Fibroblast of skin of right quadriceps (primary cell): ENCODE measurements around the gene CFAP70.
"Not testable (repeated sequence)": the region's sequence is repeated elsewhere in the genome, so short reads cannot be mapped to it uniquely, and the experiment has no call there.

Source experiments
- DNase-seq: peaks from one replicate; pipeline ENCODE4 v3.0.0-alpha.2; 2013

CFAP70 gene

DNA sequence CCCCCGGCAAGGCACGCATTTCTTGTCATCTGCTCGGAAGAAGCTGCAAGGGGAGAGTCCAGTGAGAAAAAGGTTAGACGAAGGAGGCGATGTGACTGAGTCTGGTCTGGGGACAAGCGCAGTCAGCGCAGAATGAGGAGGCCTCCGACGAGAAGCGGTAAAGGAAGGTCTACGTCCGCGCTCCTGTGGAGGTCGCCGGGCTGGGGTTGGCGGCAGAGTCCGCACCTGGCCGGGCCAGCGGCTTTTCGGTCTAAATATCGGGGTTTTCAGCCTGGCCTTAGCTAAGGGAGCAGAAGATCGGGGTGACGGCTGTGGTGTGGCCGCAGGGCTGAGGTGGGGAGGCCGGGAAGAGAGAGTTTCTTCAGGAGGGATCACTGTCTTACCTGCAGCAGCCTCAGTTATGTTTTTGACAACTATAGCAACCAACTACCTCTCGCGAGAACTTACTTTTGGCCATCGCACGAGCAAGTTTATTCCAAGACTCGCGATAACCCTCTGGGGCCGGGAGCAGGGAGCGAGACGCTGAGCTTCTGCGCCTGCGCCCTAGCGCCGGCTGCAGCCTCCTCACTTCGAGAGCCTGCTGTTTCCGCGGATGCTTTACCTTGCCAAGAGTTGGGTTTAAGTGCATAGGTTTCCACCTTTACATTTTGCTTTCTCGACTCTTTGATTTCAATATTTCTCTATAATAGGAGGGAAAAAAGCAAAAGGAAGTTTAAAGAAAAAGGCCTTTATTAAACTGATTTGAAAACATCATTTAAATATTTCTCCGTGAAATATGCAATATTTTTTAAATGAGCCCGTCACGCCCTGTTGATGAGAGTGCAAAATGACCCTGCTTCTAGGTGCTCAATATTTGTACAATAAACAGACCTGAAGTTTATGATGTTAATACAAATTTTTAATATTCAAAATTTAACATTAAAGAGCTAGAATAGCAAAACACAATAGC lies at the start of gene CFAP70:
Gene CFAP70, minus strand, starts transcription at position 534 of the 949 bp plus-strand sequence. CDS start 4,068 bp downstream, outside the sequence.
- peak; percentile 96 for DNase-seq

DNA sequence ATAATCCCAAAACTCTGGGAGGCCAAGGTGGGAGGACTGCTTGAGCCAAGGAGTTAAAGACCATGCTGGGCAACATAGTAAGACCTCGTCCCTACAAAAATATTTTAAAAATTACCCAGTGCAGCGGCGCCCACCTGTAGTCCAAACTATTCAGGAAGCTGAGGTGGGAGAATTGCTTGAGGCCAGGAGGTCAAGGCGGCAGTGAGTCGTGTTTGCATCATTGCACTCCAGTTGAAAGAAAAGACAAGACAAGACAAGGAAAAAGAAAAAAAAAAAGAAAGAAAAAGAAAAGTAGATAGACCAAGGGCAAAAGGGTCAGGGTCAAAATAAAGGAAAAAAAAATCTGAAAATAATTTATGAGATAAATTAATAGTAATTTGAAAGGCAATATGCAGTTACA lies 49.4 kb upstream of the CFAP70 start:
- no peak for DNase-seq

DNA sequence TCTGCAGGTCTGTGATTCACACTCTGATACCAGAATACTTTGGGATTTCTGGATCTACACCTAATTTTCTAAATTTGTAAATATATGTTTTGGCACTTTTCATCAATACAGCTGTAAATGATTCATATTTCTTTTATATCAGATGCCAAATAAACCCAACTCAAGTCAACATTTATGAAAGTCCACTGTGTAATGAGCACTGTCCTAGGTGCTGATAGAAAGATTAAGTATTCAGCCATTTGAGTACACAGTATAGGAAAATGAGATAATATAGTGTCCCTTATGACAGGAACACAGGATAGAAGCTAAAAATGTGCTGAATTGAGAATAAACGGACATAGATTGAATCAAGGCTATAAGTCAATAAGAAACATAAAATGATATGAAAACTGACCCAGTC lies 48.8 kb upstream of the CFAP70 start:
- DNase-seq: no peak

DNA sequence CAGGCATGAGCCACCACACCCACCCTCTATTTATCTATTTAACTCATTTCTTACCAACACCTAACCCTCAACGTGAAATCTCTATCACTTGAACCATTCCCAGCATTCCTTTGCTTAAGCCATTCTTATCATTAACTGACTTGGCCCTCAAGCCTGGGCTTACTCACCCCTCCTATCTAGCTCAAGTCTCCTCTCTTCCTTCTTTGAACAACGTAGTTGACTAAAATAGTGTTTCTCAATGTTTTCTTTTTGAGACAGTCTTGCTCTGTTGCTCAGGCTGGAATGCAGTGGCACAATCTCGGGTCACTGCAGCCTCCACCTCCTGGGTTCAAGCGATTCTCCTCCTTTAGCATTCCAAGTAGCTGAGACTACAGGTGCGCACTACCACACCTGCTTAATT lies 48.2 kb upstream of the CFAP70 start:
- DNase-seq: no peak

DNA sequence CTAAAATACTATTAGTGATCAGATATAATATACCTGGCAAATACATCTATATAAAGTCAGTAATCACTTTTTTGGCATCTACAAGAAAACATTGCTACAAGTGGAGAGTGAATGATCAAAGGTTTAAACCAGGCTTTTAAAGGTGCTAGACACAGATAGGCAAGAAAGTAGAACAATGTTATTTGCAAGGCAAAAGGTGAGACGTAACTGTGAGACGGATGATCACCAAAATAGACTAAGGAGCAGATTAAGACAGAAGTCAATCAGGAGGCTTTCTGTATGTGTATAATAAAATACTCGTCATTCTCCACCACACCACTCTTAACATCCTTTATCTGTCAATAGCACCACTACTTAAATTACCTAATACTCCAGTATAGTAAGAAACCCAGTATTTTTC lies 46.9 kb upstream of the CFAP70 start:
- no peak for DNase-seq

DNA sequence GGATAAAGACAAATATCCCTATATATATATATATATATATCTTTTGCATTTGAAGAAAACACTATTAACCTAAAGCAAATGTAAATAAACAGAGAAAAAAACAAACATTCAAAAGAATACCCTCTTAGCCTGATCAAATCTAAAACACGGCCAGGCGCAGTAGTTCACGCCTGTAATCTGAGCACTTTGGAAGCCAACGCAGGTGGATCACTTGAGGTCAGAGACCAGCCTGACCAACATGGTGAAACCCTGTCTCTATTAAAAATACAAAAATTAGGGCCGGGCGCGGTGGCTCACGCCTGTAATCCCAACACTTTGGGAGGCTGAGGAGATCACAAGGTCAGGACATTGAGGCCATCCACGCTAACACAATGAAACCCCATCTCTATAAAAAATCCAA lies 46.0 kb upstream of the CFAP70 start:
- DNase-seq: no peak

DNA sequence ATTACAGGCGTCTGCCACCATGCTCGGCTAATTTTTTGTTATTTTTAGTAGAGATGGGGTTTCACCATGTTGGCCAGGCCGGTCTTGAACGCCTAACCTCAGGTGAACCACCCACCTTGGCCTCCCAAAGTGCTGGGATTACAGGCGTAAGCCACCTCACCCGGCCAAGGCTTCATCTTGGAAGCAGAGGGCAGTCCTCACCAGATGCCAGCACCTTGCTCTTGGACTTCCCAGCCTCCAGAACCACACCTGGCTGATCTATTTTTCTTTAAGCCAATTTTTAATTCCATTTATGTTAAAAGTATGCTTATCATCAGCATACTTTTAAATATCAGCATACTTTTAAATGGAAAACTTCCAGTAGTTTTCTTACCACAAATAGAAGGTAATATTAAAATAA lies 43.0 kb upstream of the CFAP70 start:
- no peak for DNase-seq

DNA sequence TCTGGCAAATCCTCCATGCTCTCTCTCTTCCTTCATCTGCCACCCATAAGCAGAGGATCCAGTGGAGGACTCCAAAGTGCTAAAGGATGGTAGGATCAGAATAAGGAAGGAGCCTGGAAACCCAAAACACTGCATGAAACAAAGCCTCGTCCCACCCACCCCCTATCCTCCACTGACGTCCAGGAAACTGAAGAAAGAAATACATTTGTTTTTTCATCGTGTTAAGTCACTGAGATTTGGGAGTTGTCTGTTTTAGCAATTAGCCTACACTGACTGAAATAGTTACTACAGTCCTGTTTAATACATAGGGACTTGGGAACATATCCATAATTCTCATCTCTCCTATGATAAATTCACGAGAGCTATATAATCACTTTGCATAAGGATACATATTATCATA lies 40.4 kb upstream of the CFAP70 start:
- no peak for DNase-seq

DNA sequence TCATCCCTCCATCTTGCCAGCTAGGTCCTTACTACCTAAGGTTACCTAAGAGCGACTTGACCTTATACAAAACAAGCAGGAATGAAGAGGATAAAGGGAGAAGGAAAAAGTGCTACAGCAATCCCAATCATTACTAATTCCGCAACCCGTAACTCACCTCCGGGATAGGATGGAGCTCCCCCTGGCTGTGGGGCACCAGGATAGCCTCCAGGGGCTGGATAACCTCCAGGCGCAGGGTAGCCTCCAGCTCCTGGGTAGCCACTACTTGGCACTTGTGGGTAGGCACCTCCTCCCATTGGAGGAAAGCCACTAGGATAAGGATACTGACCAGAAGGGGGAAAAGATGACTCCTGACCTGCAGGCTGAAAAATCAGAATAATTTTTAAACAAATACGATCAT lies 39.4 kb upstream of the CFAP70 start:
- DNase-seq: no peak

DNA sequence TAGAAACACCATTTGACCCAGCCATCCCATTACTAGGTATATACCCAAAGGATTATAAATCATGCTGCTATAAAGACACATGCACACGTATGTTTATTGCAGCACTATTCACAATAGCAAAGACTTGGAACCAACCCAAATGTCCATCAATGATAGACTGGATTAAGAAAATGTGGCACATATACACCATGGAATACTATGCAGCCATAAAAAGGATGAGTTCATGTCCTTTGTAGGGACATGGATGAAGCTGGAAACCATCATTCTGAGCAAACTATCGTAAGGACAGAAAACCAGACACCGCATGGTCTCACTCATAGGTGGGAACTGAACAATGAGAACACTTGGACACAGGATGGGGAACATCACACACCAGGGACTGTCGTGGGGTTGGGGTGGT lies 35.7 kb upstream of the CFAP70 start:
- DNase-seq: not testable (repeated sequence)

DNA sequence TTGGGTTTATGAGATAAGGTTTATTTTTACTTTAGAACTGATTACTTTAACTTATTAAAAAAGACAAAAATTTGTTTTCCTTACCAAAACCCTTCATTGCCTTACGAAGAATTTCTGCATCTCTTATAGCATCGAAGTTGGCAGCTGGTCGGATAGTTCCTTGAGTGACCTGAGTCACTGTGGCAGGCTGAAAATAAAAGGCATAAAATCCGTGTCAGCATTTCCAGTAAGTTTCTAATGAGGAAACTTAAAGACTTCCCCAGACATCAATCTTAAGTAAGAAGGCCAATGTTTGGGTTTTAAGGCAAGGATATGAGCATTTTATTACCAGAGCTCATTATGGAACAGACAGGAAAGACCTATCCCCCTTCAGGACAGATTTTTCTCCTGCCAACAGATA lies 29.6 kb upstream of the CFAP70 start:
- DNase-seq: no peak

DNA sequence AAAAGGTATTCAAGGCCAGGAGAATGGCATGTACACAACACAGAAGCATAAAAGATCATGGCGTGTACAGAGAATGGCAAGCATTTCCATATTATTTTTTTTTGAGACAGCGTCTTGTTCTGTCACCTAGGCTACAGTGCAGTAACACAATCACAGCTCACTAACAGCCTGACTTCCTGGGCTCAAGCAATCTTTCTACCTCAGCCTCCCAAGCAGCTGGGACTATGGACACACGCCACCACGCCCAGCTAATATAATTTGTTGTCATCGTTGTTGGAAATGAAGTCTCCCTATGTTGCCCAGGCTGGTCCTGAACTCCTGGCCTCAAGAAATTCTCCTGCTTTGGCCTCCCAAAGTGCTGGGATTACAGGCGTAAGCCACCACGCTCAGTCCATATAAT lies 27.9 kb upstream of the CFAP70 start:
- DNase-seq: no peak

DNA sequence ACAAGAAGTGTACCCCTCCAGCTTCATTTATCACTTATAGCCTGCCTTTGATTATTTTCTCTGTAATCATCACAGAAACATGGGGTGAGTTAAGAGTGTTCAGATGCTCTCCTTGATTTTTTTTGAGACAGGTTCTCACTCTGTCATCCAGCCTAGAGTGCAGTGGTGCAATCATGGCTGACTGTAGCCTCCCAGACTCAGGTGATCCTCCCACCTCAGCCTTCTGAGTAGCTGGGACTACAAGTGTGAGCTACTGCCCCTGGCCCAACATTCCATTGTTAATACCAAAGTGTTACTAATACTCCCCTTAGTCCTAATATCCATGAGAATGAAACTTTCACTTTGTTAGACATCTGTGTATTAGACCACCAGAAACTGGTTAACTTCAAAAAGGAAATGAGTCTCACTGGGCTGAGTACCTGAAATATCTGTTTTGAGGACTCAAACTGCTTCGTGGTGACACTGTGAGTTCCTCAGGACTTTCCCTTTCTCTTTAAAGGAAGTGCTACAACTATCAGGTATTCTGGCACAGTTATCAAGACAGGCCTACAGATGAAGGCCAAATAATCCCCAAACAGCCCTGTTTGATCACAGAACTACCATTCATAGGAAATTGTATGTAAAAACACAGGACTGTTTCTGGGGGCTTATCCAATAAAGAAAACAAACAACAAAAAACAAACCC lies 20.5 kb upstream of the CFAP70 start:
- no peak for DNase-seq

DNA sequence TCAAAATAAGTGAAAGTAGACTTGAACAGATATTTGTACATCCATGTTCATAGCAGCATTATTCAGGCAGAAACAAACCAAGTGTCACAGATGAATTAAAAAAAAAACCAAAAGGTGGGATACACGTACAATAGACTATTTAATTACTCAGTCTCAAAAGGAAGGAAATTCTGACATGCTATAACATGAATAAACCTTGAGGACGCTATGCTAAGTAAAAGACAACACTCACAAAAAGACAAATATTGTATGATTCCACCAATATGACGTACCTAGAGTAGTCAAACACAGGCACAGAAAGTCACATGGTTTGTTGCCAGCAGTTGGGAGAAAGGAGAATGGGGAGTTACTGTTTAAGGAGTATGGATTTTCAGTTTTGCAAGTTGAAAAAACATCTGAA lies 18.0 kb upstream of the CFAP70 start:
- no peak for DNase-seq

DNA sequence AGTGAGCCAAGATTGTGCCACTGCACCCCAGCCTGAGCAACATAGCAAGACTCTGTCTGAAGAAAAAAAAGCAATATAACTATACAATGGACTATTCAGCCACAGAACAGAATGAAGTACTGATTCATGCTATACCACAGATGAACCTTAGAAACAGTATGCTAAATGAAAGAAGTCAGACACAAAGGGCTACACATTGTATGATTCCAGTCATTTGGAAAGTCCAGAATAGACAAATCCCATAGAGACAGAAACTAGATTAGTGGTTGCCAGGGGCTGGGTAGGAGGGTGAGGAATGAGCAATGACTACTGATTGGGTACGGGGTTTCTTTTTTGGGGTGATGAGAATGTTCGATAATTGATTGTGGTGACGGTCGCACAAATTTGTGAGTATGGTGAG lies 9.6 kb upstream of the CFAP70 start:
- DNase-seq: no peak

DNA sequence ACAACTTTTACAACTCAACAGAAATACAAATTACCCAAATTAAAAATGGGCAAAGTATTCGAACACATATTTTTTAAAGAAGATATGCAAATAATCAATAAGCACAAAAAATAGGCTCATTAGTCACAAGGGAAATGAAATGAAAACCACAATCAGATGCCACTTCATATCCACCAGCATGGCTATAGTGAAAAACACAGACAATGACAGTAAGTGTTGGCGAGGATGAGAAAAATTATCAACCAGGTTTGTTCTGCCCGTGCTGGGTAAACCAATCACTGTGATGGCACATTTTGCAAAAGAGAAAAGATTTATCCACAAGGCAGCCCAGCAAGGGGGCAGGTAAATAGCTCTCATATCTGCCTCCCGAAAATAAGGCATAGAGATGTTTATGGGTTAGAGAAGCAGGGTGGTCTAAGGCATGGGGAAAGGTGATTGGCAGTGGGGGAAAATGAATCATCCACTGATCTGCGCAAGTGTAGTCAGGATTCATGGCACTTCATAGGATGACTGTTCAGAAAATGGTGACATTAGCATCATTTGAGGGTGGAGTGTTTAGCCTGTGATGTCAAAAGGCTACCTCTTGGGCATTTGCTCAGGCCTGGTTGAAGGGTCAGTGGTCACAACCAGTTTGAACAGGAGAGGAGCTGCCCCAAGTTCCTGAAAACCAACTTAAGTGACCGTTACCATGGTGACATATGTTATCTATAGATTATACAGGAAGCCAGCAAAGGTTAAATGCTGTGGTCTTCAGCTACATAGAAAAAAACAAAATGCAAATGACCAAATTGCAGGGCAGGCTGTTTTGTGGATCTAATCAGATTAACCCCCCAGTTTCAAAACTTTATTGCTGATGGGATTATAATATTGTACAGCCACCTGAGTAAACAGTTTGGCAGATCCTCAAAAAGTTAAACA lies 8.0 kb upstream of the CFAP70 start:
- no peak for DNase-seq

DNA sequence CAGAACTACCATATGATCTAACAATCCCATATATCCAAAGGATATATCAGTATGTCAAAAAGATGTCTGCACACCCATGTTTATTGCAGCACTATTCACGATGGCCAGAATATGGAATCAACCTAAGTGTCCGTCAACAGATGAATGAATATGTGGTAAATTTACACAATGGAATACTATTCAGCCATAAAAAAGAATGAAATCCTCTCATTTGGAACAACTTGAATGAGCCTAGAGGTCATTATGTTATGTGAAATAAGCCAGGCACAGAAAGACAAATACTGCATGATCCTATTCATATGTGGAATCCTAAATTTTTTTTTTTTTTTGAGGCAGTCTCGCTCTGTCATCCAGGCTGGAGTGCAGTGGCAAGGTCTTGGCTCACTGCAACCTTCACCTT lies 6.3 kb upstream of the CFAP70 start:
- DNase-seq: no peak

DNA sequence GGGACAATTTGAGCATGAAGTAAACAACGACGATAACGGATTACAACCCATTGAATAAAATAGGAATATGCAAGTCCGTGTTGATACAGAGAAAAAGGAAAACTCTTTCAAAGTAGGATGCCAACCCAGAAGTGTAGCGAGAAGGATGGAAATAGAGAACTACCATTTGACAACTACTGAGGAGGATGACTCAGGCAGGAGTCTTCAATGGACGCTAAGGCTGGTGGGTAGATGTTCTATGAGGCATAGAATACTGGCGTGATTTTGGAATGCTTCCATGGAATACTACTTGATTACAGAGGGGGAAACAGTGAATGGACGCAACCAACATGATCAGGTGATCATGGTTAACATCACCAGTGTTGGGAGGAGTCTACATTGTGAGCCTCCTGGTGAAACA lies 828 bp upstream of the CFAP70 start:
- DNase-seq: no peak

DNA sequence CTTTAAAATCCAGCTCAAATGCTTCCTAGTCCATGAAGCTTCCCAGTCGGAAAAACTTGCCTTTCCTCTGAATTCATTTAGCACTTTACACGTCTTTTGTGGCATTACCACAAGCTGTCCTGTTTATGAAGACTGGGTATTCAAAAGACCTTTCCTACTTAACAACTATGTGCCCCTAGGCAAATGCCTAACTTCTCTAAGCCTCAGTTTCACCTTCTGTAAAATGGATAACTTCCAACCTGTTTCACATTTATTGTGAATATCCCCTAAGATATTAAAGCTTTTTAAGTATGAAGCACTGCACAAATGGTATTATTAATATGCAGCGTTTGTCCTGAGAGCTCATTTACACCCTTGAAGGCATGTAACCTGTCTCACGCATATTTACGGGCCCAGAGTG lies 843 bp downstream of the CFAP70 start:
- no peak for DNase-seq

DNA sequence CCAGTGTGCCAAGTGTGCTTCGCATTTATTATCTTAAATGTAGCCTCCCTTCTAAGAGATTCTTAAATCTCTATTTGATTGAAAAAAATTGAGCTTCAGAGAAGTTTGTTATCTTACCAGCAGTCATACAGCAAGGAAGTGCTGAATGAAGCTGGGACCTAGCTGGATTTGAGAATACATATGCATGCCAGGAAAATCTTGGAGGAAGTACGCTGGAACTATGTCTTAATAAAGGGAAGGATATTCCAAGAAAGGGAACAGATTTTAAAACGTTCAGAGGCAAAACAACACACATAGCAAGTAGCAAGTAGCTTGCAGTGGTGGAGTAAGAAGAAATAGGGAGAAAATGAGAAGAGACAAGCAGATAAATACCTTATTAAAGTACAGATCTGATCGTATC lies 1.5 kb downstream of the CFAP70 start:
- DNase-seq: no peak

DNA sequence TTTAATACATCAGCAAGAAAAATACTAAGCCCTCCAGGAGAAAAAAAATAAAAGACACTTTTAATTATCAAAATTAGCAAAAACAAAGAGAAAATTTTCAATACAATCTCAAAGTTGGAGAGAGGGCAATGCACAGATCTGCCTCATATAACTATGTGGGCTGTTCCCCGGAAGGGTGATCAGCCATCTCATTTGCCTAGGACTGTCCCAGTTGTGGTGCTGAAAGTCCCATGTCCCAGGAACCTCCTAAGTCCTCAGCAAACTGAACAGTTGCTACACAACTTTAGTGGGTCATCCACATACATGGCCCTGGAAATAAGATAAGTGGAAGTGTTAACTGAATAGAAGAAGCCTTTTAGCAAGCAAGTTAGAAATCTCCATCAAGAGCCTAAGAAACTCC lies 14.4 kb downstream of the CFAP70 start:
- no peak for DNase-seq

DNA sequence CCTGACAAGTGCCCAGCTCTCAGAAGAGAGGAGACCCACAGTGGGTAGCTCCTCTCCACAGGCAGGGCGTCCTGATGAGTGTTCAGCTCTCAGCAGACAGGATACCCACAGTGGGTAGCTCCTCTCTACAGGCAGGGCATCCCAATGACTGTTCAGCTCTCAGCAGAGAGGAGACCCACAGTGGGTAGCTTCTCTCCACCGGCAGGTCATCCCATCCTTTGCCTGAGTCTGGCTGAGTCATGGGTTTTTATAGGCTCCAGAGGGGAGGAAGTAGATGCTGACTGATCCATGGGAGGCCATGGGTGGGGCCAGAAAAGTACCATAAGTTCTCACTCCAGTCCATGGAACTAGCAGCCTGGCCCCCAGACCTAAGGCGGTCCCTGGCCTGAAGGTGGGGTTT lies 18.5 kb downstream of the CFAP70 start:
- DNase-seq: no peak

DNA sequence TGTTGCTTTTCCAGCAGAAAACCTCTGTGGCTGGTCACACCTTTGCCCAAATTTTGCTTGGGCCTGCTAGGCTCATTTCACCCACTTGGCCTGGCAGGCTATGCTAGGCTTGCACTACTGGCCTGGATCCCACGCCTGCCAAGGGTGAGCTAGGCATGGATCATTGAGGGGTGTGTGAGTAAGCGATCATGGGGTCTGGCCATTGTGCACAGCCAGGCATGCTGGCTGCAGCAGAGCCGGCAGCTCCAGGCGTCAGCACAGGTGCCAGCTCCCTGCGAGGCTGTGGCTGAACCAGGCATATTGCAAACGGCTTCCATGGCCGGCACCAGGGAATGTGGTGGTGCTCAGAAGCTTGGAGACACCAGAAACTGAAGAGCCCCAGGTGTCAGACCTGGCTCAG lies 19.2 kb downstream of the CFAP70 start:
- DNase-seq: no peak
